GM12865 (cell line): Measurements from ENCODE around the gene APMAP.

Source experiments
- DNase-seq: peaks from one replicate; pipeline ENCODE4 v3.0.0; 2010; ENCODE audit warnings: low read depth
- H3K4me3 ChIP-seq: 2 replicates; pipeline ENCODE4 v1.5.1; 2011; ENCODE audit warnings: mild to moderate bottlenecking, low read depth, low read length, control low read depth
- TF ChIP-seq, protein P1 (sequence below): IDR thresholded peaks from 2 replicates; pipeline ENCODE4 v1.5.1; 2011; ENCODE audit warnings: low read length, control low read depth, low read depth, inconsistent platforms; ENCODE audit not compliant: insufficient read depth; ENCODE audit errors: missing control alignments

The APMAP gene

GRCh38 chr20:24962182-24962492 is 30.4 kb downstream of the APMAP start:
- TF ChIP-seq, protein P1, sequence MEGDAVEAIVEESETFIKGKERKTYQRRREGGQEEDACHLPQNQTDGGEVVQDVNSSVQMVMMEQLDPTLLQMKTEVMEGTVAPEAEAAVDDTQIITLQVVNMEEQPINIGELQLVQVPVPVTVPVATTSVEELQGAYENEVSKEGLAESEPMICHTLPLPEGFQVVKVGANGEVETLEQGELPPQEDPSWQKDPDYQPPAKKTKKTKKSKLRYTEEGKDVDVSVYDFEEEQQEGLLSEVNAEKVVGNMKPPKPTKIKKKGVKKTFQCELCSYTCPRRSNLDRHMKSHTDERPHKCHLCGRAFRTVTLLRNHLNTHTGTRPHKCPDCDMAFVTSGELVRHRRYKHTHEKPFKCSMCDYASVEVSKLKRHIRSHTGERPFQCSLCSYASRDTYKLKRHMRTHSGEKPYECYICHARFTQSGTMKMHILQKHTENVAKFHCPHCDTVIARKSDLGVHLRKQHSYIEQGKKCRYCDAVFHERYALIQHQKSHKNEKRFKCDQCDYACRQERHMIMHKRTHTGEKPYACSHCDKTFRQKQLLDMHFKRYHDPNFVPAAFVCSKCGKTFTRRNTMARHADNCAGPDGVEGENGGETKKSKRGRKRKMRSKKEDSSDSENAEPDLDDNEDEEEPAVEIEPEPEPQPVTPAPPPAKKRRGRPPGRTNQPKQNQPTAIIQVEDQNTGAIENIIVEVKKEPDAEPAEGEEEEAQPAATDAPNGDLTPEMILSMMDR, result no peak
- no peak overlapping the region for H3K4me3 ChIP-seq
- no peak for DNase-seq

- H3K4me3 ChIP-seq, result no peak overlapping the region
- TF ChIP-seq, protein P1, result no peak
- no peak for DNase-seq
Measured at GRCh38 chr20:24961384-24962181, 31.0 kb downstream of the APMAP start.

GRCh38 chr20:24960861-24961260 is 31.7 kb downstream of the APMAP start:
- H3K4me3 ChIP-seq, result no peak overlapping the region
- no peak for DNase-seq
- TF ChIP-seq, protein P1, result no peak

GRCh38 chr20:24960302-24960801 is 32.2 kb downstream of the APMAP start:
- H3K4me3 ChIP-seq, result no peak overlapping the region
- DNase-seq, result no peak
- TF ChIP-seq, protein P1, result no peak

GRCh38 chr20:24959591-24960301 is 32.8 kb downstream of the APMAP start:
- TF ChIP-seq, protein P1, result no peak
- DNase-seq, result no peak
- H3K4me3 ChIP-seq, result no peak overlapping the region

- no peak for DNase-seq
- TF ChIP-seq, protein P1, result no peak
- H3K4me3 ChIP-seq, result no peak overlapping the region
Measured at GRCh38 chr20:24958506-24959385, 33.8 kb downstream of the APMAP start.
